Kidney (tissue), 14 donors: ENCODE data around the gene SWI5. TPM values are rescaled to one million over a fixed set of nuclear protein-coding genes. Genes with fewer than 3 reads are reported as not detected.

Source experiments
- DNase-seq, 5 donors: peaks; one replicate each; pipeline ENCODE4 v3.0.0-alpha.2; 2013 to 2020
- FAIRE-seq: peaks from 2 replicates; lab custom pipeline; 2012; peaks lifted over from hg19 to GRCh38; lab: Jason Lieb, UNC
- H3K27ac ChIP-seq, 2 donors: one replicate each; pipeline ENCODE4 v1.7.0; 2013; ENCODE audit warnings: low read depth in 2 of 2, low read length in 2 of 2, inconsistent platforms in 1 of 2
- H3K27me3 ChIP-seq: one replicate; pipeline ENCODE4 v1.7.1; 2013; ENCODE audit warnings: low read length, inconsistent platforms; ENCODE audit not compliant: control insufficient read depth, insufficient read depth
- H3K36me3 ChIP-seq, 3 donors: one replicate each; pipeline versions ENCODE4 v1.7.0 to v1.7.1; 2013; ENCODE audit warnings: low read length in 3 of 3, control low read depth in 1 of 3, inconsistent platforms in 1 of 3; ENCODE audit not compliant: insufficient read depth in 3 of 3, control insufficient read depth in 2 of 3
- H3K4me1 ChIP-seq, 3 donors: one replicate each; pipeline versions ENCODE4 v1.7.0 to v1.7.1; 2013; ENCODE audit warnings: low read length in 3 of 3, inconsistent platforms in 1 of 3, low read depth in 1 of 3; ENCODE audit not compliant: control insufficient read depth in 2 of 3, insufficient read depth in 2 of 3
- H3K4me3 ChIP-seq, 3 donors: one replicate each; pipeline versions ENCODE4 v1.7.0 to v1.8.1; 2013; ENCODE audit warnings: low read length in 3 of 3, control low read depth in 1 of 3, inconsistent platforms in 1 of 3
- H3K9ac ChIP-seq, 3 donors: one replicate each; pipeline versions ENCODE4 v1.7.0 to v1.7.1; 2013; ENCODE audit warnings: low read length in 3 of 3, control low read depth in 1 of 3, inconsistent platforms in 1 of 3
- H3K9me3 ChIP-seq, 3 donors: one replicate each; pipeline versions ENCODE4 v1.7.0 to v1.7.1; 2013; ENCODE audit warnings: low read length in 3 of 3, control low read depth in 1 of 3, inconsistent platforms in 1 of 3; ENCODE audit not compliant: control insufficient read depth in 2 of 3, insufficient read depth in 1 of 3
- CTCF ChIP-seq: IDR thresholded peaks from 3 replicates; pipeline ENCODE4 v1.5.1; 2012; ENCODE audit warnings: mild to moderate bottlenecking, moderate library complexity, borderline replicate concordance; ENCODE audit not compliant: insufficient read depth; ENCODE audit errors: extremely low read depth
- intact Hi-C: fragments of 100-400 bp; cut with DNase I; formaldehyde crosslinking; loops from one replicate; pipeline ENCODE4 v1.11.1; 2022
- microRNA-seq: library from miRNA; unstranded; fragments of <30 nt; microRNA quantifications from one replicate; pipeline ENCODE4 v1.2.0, GENCODE V29; 2020
- polyA plus RNA-seq: library from polyadenylated mRNA; stranded (reverse); fragments of 350-450 nt; fragmentation: Illumina TruSeq; extraction: RNeasy Lipid Tissue Mini Kit (QIAGEN cat#74804); gene quantifications from one replicate; pipeline ENCODE4 v1.2.3, GENCODE V29; 2014; ENCODE audit warnings: low read depth, low replicate concordance; ENCODE audit not compliant: insufficient read depth
- total RNA-seq: library from RNA; stranded (reverse); fragmentation: NEBNext Ultra II Directional; extraction: Animal tissue kit (Norgen Biotek cat#: 25700); gene quantifications from one replicate; pipeline ENCODE4 v1.2.1, GENCODE V29; 2021
- donor health status: control.
- donor health status: control.
- donor health status: control.
- donor health status: control.
- donor health status: control.
- donor health status: DM: yes; HTN: yes; CAD: no.
- donor health status: Normal renal cell carcinoma (clear cell type).

The SWI5 gene
- total and polyA plus RNA-seq, 2 donors from 2014 or later = 20.3 to 67.8 TPM

- FAIRE-seq (no peak), DNase-seq (no peak)
- no peak for TF ChIP-seq CTCF
- Histone ChIP-seq H3K27me3 (no peaks in the 10 kb centered on the region), H3K4me1 (peaks cover 0 to 4% (median 0%) of the 10 kb centered on the region in 3 donors), H3K9me3 (no peaks in the 10 kb centered on the region), H3K36me3 (peaks cover 0 to 5% (median 0%) of the 10 kb centered on the region in 3 donors), H3K4me3 (no peak overlapping the region), H3K9ac (no peak overlapping the region), H3K27ac (no peak overlapping the region)
- intact Hi-C loops = no loop called here
These were observed 59.8 kb downstream of the SWI5 start for GRCh38 chr9:128335914-128336313.

- H3K36me3 ChIP-seq = peaks cover 0 to 2% (median 0%) of the 10 kb centered on the region in 3 donors
- FAIRE-seq = no peak
These were observed 61.9 kb downstream of the SWI5 start for GRCh38 chr9:128337936-128338335.

More at GRCh38 chr9:128337936-128338335, 61.9 kb downstream of the SWI5 start:
- no peak overlapping the region for H3K9ac ChIP-seq
- H3K4me1 ChIP-seq = peaks cover 0 to 8% (median 0%) of the 10 kb centered on the region in 3 donors
- H3K27me3 ChIP-seq = no peaks in the 10 kb centered on the region
- no peak for DNase-seq
- no peak overlapping the region for H3K4me3 ChIP-seq
- no peak for TF ChIP-seq CTCF
- H3K9me3 ChIP-seq = no peaks in the 10 kb centered on the region
- intact Hi-C loops = no loop called here
- H3K27ac ChIP-seq = no peak overlapping the region

Small RNAs within 50 kb of the gene (microRNA-seq; reads per million reads assigned to microRNA genes)
- 247 reads per million, percentile 66 among the genes with 10 or more reads in this experiment for gene MIR199B
- gene MIR3154 = not detected

Other genes with a start within 250 kb of the SWI5 start
- 12.3 TPM for gene NAIF1, start 209.0 kb upstream of the SWI5 start, total RNA-seq
- gene NAIF1, start 209.0 kb upstream of the SWI5 start, polyA plus RNA-seq = 9.7 TPM
- gene SLC25A25, start 208.0 kb upstream of the SWI5 start, total RNA-seq = 24.9 TPM
- 20.4 TPM for gene SLC25A25, start 208.0 kb upstream of the SWI5 start, polyA plus RNA-seq
- 64.1 TPM for gene PTGES2, start 148.5 kb upstream of the SWI5 start, total RNA-seq
- 117 TPM for gene PTGES2, start 148.5 kb upstream of the SWI5 start, polyA plus RNA-seq
- 198 TPM for gene LCN2, start 126.8 kb upstream of the SWI5 start, total RNA-seq
- gene LCN2, start 126.8 kb upstream of the SWI5 start, polyA plus RNA-seq = 8.2 TPM
- 55.6 TPM for gene BBLN, start 116.0 kb upstream of the SWI5 start, total RNA-seq
- gene BBLN, start 116.0 kb upstream of the SWI5 start, polyA plus RNA-seq = 192 TPM
- gene CIZ1, start 84.7 kb upstream of the SWI5 start, total RNA-seq = 89.9 TPM
- 48.1 TPM for gene CIZ1, start 84.7 kb upstream of the SWI5 start, polyA plus RNA-seq
- gene DNM1, start 72.9 kb upstream of the SWI5 start, total RNA-seq = 22.6 TPM
- 7.3 TPM for gene DNM1, start 72.9 kb upstream of the SWI5 start, polyA plus RNA-seq
- gene GOLGA2, start 269 bp upstream of the SWI5 start, total RNA-seq = 79.7 TPM
- gene GOLGA2, start 269 bp upstream of the SWI5 start, polyA plus RNA-seq = 42.9 TPM
- gene TRUB2, start 46.2 kb downstream of the SWI5 start, total RNA-seq = 22.4 TPM
- gene TRUB2, start 46.2 kb downstream of the SWI5 start, polyA plus RNA-seq = 40.8 TPM
- gene COQ4, start 46.6 kb downstream of the SWI5 start, total RNA-seq = 59.7 TPM
- 111 TPM for gene COQ4, start 46.6 kb downstream of the SWI5 start, polyA plus RNA-seq
- gene SLC27A4, start 64.3 kb downstream of the SWI5 start, total RNA-seq = 29.3 TPM
- gene SLC27A4, start 64.3 kb downstream of the SWI5 start, polyA plus RNA-seq = 58.7 TPM
- 55.2 TPM for gene URM1, start 95.1 kb downstream of the SWI5 start, total RNA-seq
- 55.9 TPM for gene URM1, start 95.1 kb downstream of the SWI5 start, polyA plus RNA-seq
- 25.5 TPM for gene CERCAM, start 144.6 kb downstream of the SWI5 start, total RNA-seq
- 19.7 TPM for gene CERCAM, start 144.6 kb downstream of the SWI5 start, polyA plus RNA-seq
- 23.6 TPM for gene ODF2, start 179.7 kb downstream of the SWI5 start, total RNA-seq
- 10.6 TPM for gene ODF2, start 179.7 kb downstream of the SWI5 start, polyA plus RNA-seq
- 22.8 TPM for gene GLE1, start 228.4 kb downstream of the SWI5 start, total RNA-seq
- 15.6 TPM for gene GLE1, start 228.4 kb downstream of the SWI5 start, polyA plus RNA-seq